ENCODE data around the gene AOPEP.

DNA sequence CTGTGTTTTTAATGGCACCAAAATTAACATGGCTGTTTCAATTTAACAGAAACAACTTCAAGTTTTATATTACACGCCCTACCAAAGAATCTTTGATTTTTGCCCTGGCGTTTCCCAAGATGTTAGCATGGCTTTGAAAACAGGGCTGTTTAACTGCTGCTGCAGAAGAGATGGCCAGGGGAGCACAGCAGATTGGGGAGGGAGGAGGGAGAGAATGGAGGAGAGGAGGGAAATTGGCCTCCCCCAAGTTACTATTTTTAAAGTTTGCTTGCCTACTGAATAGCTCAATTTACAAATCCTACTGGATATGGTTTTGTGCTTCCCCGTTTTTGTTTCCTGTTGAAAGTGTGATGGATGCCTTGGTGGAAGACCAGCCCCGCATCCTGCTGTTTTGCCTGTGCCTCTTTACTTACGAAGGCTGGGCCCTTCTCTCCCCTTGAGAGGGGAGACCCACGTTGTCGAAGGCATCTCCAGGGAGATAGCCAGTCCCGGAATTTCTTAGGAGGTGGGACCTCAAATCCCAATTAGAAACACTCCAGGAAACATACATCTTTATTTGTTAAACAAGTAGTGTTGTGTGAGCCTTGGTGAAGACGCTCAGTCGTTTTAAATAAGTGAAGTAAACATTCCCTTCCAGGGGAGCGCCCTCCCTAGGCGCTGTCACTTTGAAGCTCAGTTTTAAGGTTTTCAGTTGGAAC lies 98.6 kb downstream of the AOPEP start:
- TF ChIP-seq CTCF (IDR thresholded peaks at IDR 0.05) (no peak), EZH2 (IDR thresholded peaks at IDR 0.05) (no peak)
